GM11168 (cell line): ENCODE measurements around the gene ATP5F1E.

Source experiments
- in situ Hi-C: fragments of 300-500 bp; cut with MboI; formaldehyde crosslinking; loops from one replicate; pipeline ENCODE4 v1.12.0; 2022; ENCODE audit warnings: low sequenced_read_pairs; ENCODE audit not compliant: unreplicated experiment

The ATP5F1E gene

DNA sequence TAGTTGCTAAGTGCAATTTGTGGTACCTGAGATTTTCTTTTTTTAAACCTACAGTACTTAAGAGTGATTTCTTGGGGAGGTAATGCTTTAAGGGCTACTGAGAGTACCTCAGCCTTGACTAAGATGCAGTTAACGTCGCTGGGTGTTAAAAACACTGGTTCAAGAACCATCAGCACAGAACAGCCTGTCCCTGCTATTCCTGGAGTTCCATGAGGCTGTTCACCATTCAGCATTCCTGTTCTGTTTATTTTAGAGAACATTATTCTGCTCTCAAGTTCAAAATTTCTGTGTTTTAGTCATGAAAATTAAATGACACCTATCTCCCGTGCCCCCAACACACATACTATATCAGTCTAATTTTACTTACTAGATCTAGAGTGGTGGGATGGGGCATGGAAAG lies 12.2 kb upstream of the ATP5F1E start:
- in situ Hi-C loops: loop anchor here (5.0 kb wide), 1 partner anchor 37 kb away; the partner anchor contains the start of gene CTSZ

- in situ Hi-C loops: loop anchor here (5.0 kb wide), 1 partner anchor 36 kb away; the partner anchor contains the start of gene CTSZ
Measured at GRCh38 chr20:59043698-59044097, 11.6 kb upstream of the ATP5F1E start.

DNA sequence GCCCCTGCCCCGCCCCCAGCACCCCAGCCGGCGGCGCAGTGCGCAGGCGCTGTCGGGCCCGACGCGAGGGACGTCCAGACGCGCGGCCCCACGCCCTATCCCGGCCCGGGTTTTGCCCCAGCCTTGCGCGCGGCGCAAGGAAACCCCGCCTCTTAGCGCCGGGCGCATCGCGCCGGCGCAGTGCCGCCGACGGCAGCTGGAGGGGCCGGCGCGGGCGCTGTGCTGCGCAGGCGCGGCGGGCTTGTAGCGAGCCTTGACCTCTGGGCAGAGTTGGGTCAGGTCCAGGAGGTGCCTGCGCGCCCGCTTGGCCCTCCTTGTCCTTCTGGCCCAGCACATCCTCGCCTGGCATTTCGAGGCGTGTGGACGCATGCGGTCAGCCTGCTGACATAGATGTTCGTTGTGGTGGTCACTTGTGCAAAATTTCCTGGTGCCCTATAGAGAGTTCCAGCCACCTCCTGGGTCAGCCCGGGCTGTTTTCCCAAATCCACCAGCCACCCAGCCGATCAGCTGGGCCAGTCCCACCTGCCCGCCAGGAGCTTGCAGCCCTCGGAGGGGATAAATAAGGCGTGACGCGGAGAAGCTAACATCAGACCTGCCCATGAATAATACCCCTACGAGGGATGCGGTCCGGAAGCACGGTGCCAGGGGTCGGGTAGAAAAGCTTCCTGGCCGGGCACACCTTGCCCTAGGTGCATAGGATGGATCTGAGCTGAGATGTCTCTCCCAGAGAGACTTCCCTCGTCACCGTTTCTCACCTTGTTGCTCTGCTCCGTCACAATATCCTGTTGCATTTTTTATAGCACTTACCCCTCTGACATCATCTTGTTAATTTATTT lies 10.9 kb upstream of the ATP5F1E start:
- in situ Hi-C loops: loop anchor here (5.0 kb wide), 1 partner anchor 36 kb away; the partner anchor contains the start of gene CTSZ

DNA sequence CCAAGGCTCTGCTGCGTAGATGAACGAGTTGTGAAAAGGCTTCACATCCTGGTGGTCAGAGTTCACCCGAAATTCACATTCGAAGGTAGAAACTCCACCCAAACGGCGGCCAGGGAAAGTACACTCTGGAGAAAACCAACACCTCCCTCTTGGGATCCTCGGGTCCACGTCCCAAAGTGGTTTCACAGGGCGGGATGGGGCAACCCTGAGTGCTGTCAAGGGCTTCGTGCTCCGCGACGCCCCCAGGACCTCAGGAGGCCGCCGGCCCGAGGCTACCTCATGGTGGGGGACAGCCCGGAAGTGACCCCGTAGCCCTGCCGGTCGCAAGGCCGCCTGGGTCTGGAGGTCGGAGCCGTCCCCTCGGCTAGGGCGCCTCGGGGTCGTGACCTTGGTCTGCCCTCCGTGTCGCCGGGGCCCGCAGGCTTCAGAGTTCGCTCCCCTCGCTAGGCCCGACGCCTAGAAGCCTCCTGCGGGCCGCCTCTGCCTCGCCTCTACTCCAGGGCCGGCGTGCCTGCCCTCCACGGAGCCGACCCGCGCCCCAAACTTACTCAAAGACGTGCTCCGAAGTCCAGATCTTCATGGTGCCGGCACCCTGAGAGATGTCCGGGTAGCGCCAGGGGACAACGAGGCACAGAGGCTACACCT lies 10.1 kb upstream of the ATP5F1E start, which contains the start of gene PRELID3B:
PRELID3B (minus strand) TSS at position 636 of the 645 bp plus-strand sequence; CDS start at position 580, 56 bp downstream.
- in situ Hi-C loops: loop anchor here (5.0 kb wide), 1 partner anchor 35 kb away; the partner anchor contains the start of gene CTSZ

DNA sequence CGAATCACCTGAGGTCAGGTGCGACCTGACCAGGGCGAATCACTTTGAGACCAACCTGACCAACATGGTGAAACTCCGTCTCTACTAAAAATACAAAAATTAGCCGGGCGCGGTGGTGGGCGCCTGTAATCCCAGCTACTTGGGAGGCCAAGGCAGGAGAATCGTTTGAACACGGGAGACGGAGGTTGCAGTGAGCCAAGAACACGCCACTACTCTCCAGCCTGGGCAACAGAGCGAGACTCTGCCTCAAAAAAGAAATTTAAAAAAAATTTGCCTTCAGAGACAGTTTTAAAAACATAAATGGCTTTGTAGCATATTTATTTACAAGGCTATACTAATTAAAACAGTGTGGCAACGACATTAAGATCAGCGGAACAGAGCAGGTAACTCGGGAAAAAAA lies 9.4 kb upstream of the ATP5F1E start:
- in situ Hi-C loops: loop anchor here (5.0 kb wide), 1 partner anchor 34 kb away; the partner anchor contains the start of gene CTSZ

- in situ Hi-C loops: loop anchor here (5.0 kb wide), 1 partner anchor 33 kb away; the partner anchor contains the start of gene CTSZ
Measured at GRCh38 chr20:59040667-59041066, 8.5 kb upstream of the ATP5F1E start.

DNA sequence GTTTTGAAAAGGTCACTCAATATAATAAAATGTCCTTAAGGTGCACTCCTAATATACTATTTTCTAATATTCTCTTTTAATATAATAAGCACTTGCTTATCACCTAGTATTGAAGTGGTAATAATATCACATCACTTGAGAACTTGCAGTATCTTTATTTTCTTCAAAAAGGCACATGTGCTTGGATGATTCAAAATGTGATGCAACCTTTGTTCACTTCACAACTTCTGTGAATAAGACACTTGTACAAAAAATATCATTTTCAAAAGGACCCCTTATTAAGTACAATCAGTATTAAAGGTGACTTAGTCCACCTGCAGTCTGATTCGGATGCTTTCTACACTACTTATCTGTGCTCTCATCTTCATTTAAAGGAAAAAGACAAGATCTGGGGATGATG lies 7.1 kb upstream of the ATP5F1E start:
- in situ Hi-C loops: no loop called here

GRCh38 chr20:59037386-59037785 lies 5.3 kb upstream of the ATP5F1E start:
- in situ Hi-C loops: no loop called here

DNA sequence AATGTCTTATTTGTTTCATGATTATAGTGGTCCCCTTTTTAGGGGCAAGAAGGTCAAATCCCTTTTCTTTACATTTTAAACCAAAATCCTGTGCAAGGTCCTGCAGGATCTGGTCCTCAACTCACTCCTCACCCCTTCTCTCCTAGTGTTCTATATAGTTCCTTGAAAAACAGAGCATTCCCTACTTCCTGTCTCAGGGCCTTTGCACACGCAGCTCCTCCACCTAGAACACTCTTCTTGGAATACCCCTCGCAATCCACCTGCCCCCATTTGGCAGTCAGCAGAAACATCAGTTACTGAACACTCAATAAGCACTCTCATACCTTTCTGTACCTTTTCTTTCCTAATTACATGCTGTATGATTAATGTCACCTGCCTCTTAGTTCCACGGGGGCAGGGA lies 3.2 kb upstream of the ATP5F1E start:
- in situ Hi-C loops: no loop called here

GRCh38 chr20:59033616-59034165 lies 1.6 kb upstream of the ATP5F1E start:
- in situ Hi-C loops: no loop called here

- in situ Hi-C loops: no loop called here
Measured at GRCh38 chr20:59033093-59033492, 958 bp upstream of the ATP5F1E start.

DNA sequence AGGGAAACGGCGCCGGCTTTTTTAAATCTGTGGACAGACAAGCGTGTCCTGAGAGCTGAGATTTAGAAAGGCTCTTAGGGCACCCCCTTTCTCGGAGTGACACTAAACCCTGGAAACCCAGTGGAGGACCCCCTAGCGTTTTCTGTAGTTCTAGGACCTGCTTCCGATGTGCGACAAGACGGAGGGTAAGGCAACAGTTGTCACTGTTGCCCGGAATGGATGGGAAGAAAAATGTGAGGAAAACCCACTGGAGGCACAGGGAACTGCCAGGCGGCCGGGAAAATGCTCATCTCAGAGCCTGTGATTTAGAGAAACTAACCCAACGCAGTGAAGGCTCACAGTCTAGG lies 551 bp upstream of the ATP5F1E start:
- in situ Hi-C loops: no loop called here

- in situ Hi-C loops: no loop called here
Measured at GRCh38 chr20:59031564-59032022, 542 bp downstream of the ATP5F1E start.

- in situ Hi-C loops: no loop called here
Measured at GRCh38 chr20:59030911-59031563, 1.1 kb downstream of the ATP5F1E start.

- in situ Hi-C loops: no loop called here
Measured at GRCh38 chr20:59028812-59029211, 3.3 kb downstream of the ATP5F1E start.

GRCh38 chr20:59027741-59028320 lies 4.3 kb downstream of the ATP5F1E start:
- in situ Hi-C loops: no loop called here

DNA sequence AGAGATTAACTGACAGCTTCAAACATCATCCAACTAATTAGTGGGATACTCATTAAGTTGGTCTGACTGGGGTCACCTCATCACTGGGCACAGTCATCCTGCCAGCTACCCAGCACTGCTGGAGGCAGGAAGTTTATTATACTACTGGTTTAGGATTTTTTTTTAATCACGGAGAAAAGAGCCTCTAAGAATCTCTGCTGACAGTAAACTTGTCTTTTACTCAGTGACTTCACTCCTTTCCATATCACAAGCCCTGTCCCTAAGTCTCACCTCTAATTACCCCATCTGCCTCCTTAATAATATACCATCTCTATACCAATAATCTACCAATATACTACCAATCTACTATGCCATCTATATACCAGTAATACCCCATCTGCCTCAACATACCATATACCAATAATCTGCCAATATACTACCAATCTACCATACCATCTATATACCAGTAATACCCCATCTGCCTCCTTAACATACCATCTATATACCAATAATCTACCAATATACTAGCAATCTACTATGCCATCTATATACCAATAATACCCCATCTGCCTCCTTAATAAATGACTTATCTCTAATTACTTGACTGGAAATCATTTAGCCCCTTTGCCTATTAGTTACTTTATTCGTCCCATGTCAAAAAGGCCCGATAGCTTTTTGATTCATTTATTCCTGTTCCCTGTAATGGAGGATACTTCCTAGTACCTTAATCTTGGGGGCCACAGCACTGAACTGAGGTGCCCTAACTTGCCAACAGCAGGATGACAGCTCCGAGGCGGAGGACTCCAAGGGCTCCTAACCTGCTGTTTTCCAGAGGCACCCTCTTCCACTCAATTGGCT lies 5.0 kb downstream of the ATP5F1E start:
- in situ Hi-C loops: no loop called here

DNA sequence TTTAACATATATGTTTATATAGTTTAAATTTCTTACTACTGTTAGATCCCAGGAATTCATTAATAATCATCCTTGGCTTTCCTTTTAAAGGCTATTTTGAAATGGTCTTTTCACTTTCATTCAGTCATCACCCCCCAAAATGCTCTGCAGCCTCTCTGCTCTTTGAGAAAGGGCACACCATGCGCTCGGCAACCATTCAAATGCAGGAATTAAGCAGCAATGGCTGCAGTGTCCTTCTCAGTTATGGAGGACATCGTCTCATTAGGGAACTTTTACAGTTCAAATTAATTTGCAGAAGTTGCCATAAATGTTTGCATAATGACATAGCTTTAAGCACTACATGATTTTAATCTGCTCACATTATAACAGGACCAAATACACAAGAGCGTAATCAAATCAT lies 6.6 kb downstream of the ATP5F1E start:
- in situ Hi-C loops: no loop called here

DNA sequence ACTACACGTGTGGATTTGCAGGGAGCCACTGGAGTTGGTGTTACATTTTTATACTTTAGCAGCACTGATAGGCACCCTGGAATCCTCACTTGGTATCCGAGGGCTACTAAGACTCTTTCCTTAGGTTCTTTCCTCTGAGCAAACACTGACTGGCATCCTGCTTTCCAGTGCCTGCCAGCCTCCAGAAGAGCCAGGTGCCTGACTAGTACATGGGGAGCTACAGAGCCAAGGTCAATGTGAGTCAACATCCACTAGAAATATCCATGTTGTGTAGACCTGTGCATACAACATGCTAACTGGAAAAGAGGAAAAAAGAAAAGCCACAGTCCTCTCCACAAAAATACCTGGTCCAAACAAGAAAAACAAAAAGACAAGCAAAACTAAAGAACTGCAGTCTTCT lies 7.0 kb downstream of the ATP5F1E start:
- in situ Hi-C loops: no loop called here
